GM12891 (cell line): Measurements from ENCODE around the gene MBLAC2.

Experiments used
- POLR2A ChIP-seq: IDR thresholded peaks from 2 replicates; pipeline ENCODE4 v1.6.1; 2011; ENCODE audit warnings: low read depth, low read length, control low read depth
- SPI1 ChIP-seq: IDR thresholded peaks from 2 replicates; pipeline ENCODE4 v1.6.1; 2011; ENCODE audit warnings: low read depth, low read length, control low read depth
- TAF1 ChIP-seq: IDR thresholded peaks from 2 replicates; pipeline ENCODE4 v1.6.1; 2011; ENCODE audit warnings: low read depth, low read length, control low read depth

GRCh38 chr5:90421136-90421535 lies 53.4 kb downstream of the MBLAC2 start:
- no peak for TF ChIP-seq POLR2A
- TF ChIP-seq TAF1, result no peak
- no peak for TF ChIP-seq SPI1
